GM18499 (cell line): ENCODE data around the gene CENPU.
"Not testable (repeated sequence)": the region's sequence is repeated elsewhere in the genome, so short reads cannot be mapped to it uniquely, and the experiment has no call there.

Source experiments
- ATAC-seq: cut with Tn5 transposase; IDR thresholded peaks from one replicate; pipeline ENCODE4 v1.9.1; 2021; ENCODE audit warnings: moderate number of reproducible peaks; ENCODE audit not compliant: insufficient read depth, unreplicated experiment

CENPU gene

GRCh38 chr4:184752496-184753275 is 18.8 kb upstream of the CENPU start:
- no peak for ATAC-seq

- no peak for ATAC-seq
Observed at GRCh38 chr4:184751585-184751956, 17.7 kb upstream of the CENPU start.

DNA sequence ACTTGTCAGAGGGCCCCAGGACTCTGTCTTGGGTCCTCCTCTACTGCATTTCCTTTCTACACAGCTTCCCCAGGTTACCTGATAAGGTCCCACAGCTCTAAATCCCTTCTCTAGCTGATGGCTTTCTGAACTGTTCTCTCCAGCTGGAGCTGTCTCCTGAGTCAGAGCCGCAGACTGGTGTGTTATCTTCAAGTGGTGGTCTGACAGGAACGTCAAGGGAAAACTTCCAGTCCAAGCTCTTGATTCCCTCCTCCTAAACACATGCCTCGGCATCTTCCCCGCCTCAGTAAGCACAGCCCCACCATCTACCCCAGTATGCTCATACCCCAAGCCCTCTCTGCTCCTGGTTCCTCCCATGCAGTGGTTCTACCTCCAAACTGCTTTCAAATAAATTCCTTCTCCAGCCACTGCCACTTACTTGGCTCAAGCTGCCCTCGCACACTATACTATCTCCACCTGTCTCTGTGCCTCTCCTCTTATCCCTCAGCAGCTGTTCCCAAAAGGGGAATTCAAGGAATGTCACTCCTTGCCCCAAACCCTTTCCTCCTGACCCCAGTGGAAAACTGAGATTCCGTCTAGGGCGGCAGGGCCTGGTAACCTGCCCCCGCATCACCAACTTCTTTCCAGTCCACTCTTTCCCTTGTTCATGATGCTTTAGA is 17.2 kb upstream of the CENPU start:
- ATAC-seq: no peak

DNA sequence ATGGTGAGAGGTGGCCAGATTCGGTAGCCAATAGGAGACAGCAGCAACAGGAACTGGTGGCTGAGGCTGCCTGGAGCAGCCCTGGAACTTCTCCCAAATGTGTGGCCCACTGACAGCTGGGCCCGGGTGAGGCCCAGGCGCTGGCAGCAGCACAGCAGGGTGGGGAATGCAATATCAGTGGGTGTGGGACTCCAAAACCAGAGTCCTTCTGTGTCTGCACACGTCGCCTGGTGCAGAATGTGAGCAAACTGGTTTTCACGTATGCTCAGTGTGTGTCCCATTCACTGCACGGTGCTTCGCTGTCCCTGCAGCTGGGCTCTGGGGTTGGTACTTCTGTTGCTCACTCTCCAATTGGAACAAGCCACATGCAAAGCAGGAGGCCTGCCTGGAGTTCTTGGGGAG is 14.4 kb upstream of the CENPU start:
- no peak for ATAC-seq

- no peak for ATAC-seq
Observed at GRCh38 chr4:184747034-184747830, 13.3 kb upstream of the CENPU start.

DNA sequence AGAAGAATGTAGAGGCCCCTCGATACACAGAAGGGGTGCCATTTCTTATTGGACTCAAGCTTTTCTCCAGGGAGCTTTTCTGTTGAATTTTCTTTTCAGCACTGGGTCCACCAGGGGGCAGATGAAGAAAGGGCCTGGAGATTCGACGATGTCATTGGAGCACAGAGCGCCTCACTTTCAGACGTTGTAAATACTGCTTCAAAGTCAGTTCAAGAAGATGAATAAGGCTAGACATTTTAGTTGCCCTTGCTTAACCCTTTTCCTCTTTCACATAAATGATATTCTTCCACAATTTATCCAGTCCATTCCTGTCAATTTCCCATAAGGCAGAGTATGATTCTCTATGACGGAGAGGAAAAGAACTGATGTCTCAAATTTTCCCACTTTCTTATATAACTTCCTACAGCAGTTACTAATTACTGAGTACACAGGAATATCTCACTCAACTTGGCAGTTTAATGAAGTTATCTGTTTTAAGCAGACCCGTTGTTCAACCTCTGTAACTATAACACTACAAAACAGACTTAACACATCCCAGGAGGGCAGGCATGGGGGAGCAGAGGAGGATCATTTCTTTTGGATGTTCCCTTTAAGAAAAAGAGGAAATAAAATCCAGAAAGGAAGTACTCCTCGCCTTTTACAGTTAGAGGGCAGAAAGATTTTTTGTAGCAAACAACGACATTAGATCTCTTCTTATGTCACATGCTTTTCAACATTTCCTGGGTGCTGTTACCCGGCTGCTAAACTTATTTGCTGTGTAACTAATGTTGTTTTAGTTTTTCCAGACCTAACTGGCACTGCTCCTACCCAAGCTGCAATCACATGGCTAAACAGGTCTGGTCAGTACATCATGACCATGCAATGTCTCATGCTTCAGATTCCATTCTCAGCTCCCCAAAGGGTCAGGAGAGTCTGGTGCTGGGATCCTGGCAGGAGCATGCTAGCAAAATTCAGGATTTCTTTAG is 12.2 kb upstream of the CENPU start:
- no peak for ATAC-seq

GRCh38 chr4:184744236-184744635 is 10.3 kb upstream of the CENPU start:
- ATAC-seq: no peak

- no peak for ATAC-seq
Observed at GRCh38 chr4:184743650-184744049, 9.8 kb upstream of the CENPU start.

DNA sequence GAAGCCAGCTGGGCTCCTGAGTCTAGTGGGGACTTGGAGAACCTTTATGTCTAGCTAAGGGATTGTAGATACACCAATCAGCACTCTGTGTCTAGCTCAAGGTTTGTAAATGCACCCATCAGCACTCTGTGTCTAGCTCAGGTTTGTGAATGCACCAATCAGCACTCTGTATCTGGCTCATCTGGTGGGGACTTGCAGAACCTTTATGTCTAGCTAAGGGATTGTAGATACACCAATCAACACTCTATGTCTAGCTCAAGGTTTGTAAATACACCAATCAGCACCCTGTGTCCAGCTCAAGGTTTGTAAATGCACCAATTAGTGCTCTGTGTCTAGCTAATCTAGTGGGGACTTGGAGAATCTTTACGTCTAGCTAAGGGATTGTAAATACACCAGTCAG is 7.8 kb upstream of the CENPU start:
- not testable (repeated sequence) for ATAC-seq

DNA sequence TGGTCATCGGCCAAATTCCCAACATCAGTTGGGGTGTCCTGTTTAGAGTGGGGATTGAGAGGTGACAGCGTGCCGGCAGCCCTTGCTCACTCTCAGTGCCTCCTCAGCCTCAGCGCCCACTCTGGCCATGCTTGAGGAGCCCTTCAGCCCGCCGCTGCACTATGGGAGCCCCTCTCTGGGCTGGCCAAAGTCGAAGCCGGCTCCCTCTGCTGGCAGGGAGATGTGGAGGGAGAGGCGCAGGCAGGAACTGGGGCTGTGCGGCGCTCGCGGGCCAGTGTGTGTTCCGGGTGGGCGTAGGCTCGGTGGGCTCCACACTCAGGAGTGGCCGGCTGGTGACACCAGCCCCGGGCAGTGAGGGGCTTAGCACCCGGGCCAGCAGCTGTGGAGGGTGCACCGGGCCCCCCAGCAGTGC is 7.1 kb upstream of the CENPU start:
- ATAC-seq: no peak

- not testable (repeated sequence) for ATAC-seq
Observed at GRCh38 chr4:184739575-184739974, 5.7 kb upstream of the CENPU start.

- ATAC-seq: no peak
Observed at GRCh38 chr4:184734758-184735157, 862 bp upstream of the CENPU start.

DNA sequence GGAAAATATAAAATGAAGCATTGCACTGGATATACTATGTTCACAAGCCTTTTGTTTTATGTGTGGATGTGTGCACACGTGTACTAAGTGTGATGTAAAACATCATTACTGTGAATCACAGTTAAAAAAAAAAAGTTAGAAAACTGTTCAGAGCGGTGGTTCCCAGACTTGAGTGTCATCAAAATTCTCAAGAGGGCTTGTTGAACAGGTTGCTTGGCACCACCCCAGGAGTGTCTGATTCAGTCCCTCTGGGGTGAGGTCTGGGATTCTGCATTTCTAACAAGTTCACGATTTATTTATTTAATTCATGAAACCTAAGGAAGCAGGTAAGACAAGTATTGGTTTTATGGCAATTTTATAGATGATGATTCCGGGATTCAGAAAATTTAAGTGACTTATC is 1.8 kb downstream of the CENPU start:
- no peak for ATAC-seq

DNA sequence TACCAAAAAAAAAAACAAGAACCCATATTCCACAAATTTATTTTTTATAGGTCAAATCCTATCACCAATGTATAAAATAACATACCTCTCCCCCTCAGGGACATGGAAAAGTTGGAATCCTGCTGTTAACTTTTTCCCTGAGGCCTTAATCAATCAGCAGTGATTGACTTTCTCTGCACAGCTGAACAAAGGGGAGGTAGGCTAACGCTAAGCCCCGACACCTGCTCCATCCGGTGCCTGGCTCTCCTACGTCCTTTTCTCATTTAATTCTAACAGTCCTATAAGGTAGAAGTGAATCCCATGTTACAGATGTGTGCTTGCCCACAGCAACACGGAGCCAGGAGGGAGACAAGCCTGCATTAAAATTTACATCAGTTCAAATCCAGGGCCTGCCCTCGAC is 2.8 kb downstream of the CENPU start:
- no peak for ATAC-seq

- no peak for ATAC-seq
Observed at GRCh38 chr4:184729946-184730345, 4.0 kb downstream of the CENPU start.

DNA sequence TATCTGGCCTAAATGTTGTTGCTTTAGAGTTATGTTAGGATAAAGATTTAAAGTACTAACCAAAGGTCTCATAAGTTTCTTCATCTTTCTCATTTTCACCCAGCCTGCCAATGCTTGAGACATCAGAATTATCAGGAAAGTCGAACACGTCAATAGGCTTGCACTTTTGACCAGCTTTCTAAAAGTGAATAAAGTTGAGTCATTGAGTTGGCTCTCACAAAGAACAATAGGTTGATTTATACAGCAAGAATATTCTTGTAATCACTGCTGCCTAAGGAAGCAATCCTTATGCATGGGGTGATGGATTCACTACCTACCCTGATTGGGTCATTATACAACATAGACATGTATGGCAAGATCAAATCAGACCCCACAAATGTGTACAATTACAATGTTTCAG is 5.0 kb downstream of the CENPU start:
- ATAC-seq: no peak

GRCh38 chr4:184727430-184727829 is 6.5 kb downstream of the CENPU start:
- ATAC-seq: no peak

- ATAC-seq: no peak
Observed at GRCh38 chr4:184722798-184723197, 11.1 kb downstream of the CENPU start.

DNA sequence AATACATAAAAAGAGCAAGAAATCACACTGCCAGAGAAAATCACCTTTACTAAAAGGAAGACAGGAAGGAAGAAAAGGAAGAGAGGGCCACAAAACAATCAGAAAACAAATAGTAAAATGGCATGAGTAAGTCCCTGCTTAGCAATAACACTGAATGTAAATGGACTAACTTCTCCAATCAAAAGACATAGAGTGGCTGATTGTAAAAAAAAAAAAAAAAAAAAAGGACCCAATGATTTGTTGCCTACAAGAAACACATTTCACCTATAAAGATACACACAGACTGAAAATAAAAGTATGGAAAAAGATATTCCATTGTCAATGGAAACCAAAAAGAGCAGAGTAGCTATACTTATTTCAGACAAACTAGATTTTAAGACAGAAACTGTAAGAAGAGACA is 12.6 kb downstream of the CENPU start:
- no peak for ATAC-seq

DNA sequence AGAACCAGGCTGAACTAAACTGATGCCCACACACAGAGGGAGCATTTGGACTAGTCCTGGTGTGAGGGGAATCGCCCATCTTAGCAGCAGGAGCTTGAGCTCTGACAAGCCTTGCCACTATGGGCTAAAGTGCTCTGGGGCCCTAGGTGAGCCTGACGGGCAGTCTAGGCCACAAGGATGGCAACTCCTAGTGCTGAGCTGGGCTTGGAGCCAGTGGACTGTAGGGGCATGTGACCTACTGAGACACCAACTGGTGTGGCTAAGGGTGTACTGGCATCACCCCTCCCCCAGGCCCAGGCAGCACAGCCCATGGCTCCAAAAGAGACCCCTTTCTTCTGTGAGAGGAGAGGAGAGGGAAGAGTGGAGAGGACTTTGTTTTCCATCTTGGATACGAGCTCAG is 14.5 kb downstream of the CENPU start:
- ATAC-seq: no peak
